H1 (cell line): Measurements from ENCODE around the gene BBX. TPM values are rescaled to one million over a fixed set of nuclear protein-coding genes. Genes with fewer than 3 reads are reported as not detected.

ENCODE experiments used
- CTCF ChIA-PET: fragments of 300-600 bp; sonication (Branson Sonifier 250); formaldehyde crosslinking; loops from one replicate; lab custom pipeline; 2021; ENCODE audit not compliant: partially characterized antibody; lab: Charles Lee
- POLR2A ChIA-PET: fragments of 300-600 bp; sonication (Branson Sonifier 250); formaldehyde crosslinking; loops from one replicate; lab custom pipeline; 2021; ENCODE audit warnings: inconsistent platforms; ENCODE audit not compliant: partially characterized antibody; lab: Charles Lee
- DNase-seq, 2 experiments: peaks; one replicate each; pipeline versions ENCODE4 v3.0.0 to v3.0.0-alpha.2; 2010 to 2022; ENCODE audit warnings: low spot score in 2 of 2, low read depth in 1 of 2, mixed read lengths in 1 of 2
- FAIRE-seq: peaks from 2 replicates; lab custom pipeline; 2011; peaks lifted over from hg19 to GRCh38; lab: Jason Lieb, UNC
- H2AFZ ChIP-seq: 2 replicates; pipeline ENCODE4 v1.8.1; 2012; ENCODE audit warnings: low read length, inconsistent platforms
- H2AK5ac ChIP-seq: 2 replicates; pipeline ENCODE4 v1.6.1; 2013; ENCODE audit warnings: low read depth, low read length
- H2BK120ac ChIP-seq: replicated peaks from 2 replicates; pipeline ENCODE3; 2013; ENCODE audit warnings: low read depth, low read length, inconsistent platforms
- H2BK12ac ChIP-seq: 2 replicates; pipeline ENCODE4 v1.6.1; 2013; ENCODE audit warnings: low read depth, low read length
- H2BK15ac ChIP-seq: 2 replicates; pipeline ENCODE4 v1.6.1; 2013; ENCODE audit warnings: low read length
- H2BK20ac ChIP-seq: 2 replicates; pipeline ENCODE4 v1.6.1; 2013; ENCODE audit warnings: low read length
- H2BK5ac ChIP-seq: 2 replicates; pipeline ENCODE4 v1.6.1; 2013; ENCODE audit warnings: low read depth, low read length
- H3K14ac ChIP-seq: 2 replicates; pipeline ENCODE4 v1.6.1; 2013; ENCODE audit warnings: inconsistent platforms; ENCODE audit not compliant: insufficient read length
- H3K18ac ChIP-seq: 2 replicates; pipeline ENCODE4 v1.6.1; 2013; ENCODE audit warnings: low read length; ENCODE audit errors: extremely low read depth
- H3K23ac ChIP-seq: 2 replicates; pipeline ENCODE4 v1.6.1; 2013; ENCODE audit warnings: inconsistent platforms; ENCODE audit not compliant: insufficient read length
- H3K23me2 ChIP-seq: 2 replicates; pipeline ENCODE4 v1.6.1; 2013; ENCODE audit warnings: low read depth, low read length
- H3K27ac ChIP-seq: 2 replicates; pipeline ENCODE4 v1.6.1; 2011; ENCODE audit warnings: low read depth, low read length, inconsistent platforms
- H3K27me3 ChIP-seq, 4 experiments: replicated peaks in 1 of 4; 1 replicate in 1 of 4; 2 replicates in 3 of 4; pipeline versions ENCODE4 v1.6.1 to v1.8.1; 2011 to 2013; ENCODE audit warnings: low read length in 3 of 4, mild to moderate bottlenecking in 3 of 4, inconsistent platforms in 2 of 4, mixed read lengths in 2 of 4, moderate library complexity in 1 of 4; ENCODE audit not compliant: control insufficient read depth in 3 of 4, insufficient read depth in 3 of 4; ENCODE audit errors: extremely low read depth in 1 of 4
- H3K36me3 ChIP-seq, 4 experiments: 2 replicates each; pipeline versions ENCODE4 v1.6.1 to v1.8.1; 2011 to 2013; ENCODE audit warnings: mild to moderate bottlenecking in 4 of 4, low read length in 3 of 4, moderate library complexity in 2 of 4, control low read depth in 1 of 4, inconsistent platforms in 1 of 4; ENCODE audit not compliant: insufficient read depth in 4 of 4, control insufficient read depth in 2 of 4
- H3K4ac ChIP-seq: replicated peaks from 2 replicates; pipeline ENCODE3; 2013; ENCODE audit warnings: low read length, low read depth, mixed read lengths, inconsistent platforms; ENCODE audit not compliant: insufficient read length
- H3K4me1 ChIP-seq, 4 experiments: replicated peaks in 1 of 4; 1 replicate in 1 of 4; 2 replicates in 3 of 4; pipeline versions ENCODE4 v1.6.1 to v1.8.1; 2011 to 2013; ENCODE audit warnings: low read length in 3 of 4, inconsistent platforms in 2 of 4, mixed read lengths in 1 of 4; ENCODE audit not compliant: insufficient read depth in 4 of 4, control insufficient read depth in 3 of 4
- H3K4me2 ChIP-seq, 2 experiments: 2 replicates each; pipeline versions ENCODE4 v1.6.1 to v1.8.1; 2011 to 2013; ENCODE audit warnings: low read depth in 2 of 2, low read length in 2 of 2, control low read depth in 1 of 2, inconsistent platforms in 1 of 2, mild to moderate bottlenecking in 1 of 2; ENCODE audit not compliant: insufficient read depth in 1 of 2
- H3K4me3 ChIP-seq, 4 experiments: fragments of 200-600, 300-600 bp in 1 of 4; sonication (generic), shearing (Covaris generic), sonication (Bioruptor Twin) in 1 of 4; 2 replicates each; pipeline versions ENCODE4 v1.5.1 to v1.8.1; 2011 to 2016; ENCODE audit warnings: low read length in 4 of 4, low read depth in 3 of 4, control low read depth in 2 of 4, inconsistent platforms in 2 of 4, mild to moderate bottlenecking in 2 of 4, mixed read lengths in 1 of 4, moderate library complexity in 1 of 4; ENCODE audit not compliant: insufficient read depth in 2 of 4; ENCODE audit errors: extremely low read depth in 1 of 4
- H3K56ac ChIP-seq: replicated peaks from 2 replicates; pipeline ENCODE3; 2013; ENCODE audit warnings: low read depth, mild to moderate bottlenecking, mixed read lengths, low read length, inconsistent platforms; ENCODE audit not compliant: insufficient read length
- H3K79me1 ChIP-seq: 2 replicates; pipeline ENCODE4 v1.6.1; 2013; ENCODE audit warnings: low read depth, low read length, control low read depth
- H3K79me2 ChIP-seq, 2 experiments: 2 replicates each; pipeline versions ENCODE4 v1.6.1 to v1.8.1; 2012 to 2013; ENCODE audit warnings: low read length in 2 of 2, mild to moderate bottlenecking in 2 of 2, inconsistent platforms in 1 of 2; ENCODE audit not compliant: insufficient read depth in 2 of 2, control insufficient read depth in 1 of 2
- H3K9ac ChIP-seq, 4 experiments: replicated peaks in 1 of 4; 1 replicate in 1 of 4; 2 replicates in 3 of 4; pipeline versions ENCODE4 v1.6.1 to v1.8.1; 2011 to 2013; ENCODE audit warnings: low read depth in 3 of 4, low read length in 3 of 4, control low read depth in 2 of 4, mild to moderate bottlenecking in 2 of 4, moderate library complexity in 2 of 4, inconsistent platforms in 1 of 4; ENCODE audit errors: extremely low read depth in 1 of 4
- H3K9me3 ChIP-seq, 2 experiments: 2 replicates each; pipeline versions ENCODE4 v1.6.1 to v1.8.1; 2012 to 2013; ENCODE audit warnings: mild to moderate bottlenecking in 2 of 2, moderate library complexity in 2 of 2, control low read depth in 1 of 2, inconsistent platforms in 1 of 2, low read depth in 1 of 2, low read length in 1 of 2, mixed read lengths in 1 of 2; ENCODE audit not compliant: insufficient read depth in 2 of 2
- H4K20me1 ChIP-seq, 2 experiments: replicated peaks in 1 of 2; 2 replicates each; pipeline versions ENCODE3 to v1.8.1; 2011 to 2013; ENCODE audit warnings: inconsistent platforms in 2 of 2, low read length in 2 of 2, mild to moderate bottlenecking in 1 of 2; ENCODE audit not compliant: insufficient read depth in 2 of 2, control insufficient read depth in 1 of 2
- H4K5ac ChIP-seq: 2 replicates; pipeline ENCODE4 v1.6.1; 2013; ENCODE audit warnings: low read length, low read depth, mixed read lengths, inconsistent platforms; ENCODE audit not compliant: insufficient read length
- H4K8ac ChIP-seq: 2 replicates; pipeline ENCODE4 v1.8.0; 2013; ENCODE audit warnings: mild to moderate bottlenecking, moderate library complexity, low read length, inconsistent platforms; ENCODE audit not compliant: insufficient read depth; ENCODE audit errors: extremely low read depth
- H4K91ac ChIP-seq: replicated peaks from 2 replicates; pipeline ENCODE3; 2013; ENCODE audit warnings: low read length, mixed read lengths, inconsistent platforms; ENCODE audit not compliant: insufficient read length
- BCL11A ChIP-seq, 2 experiments: IDR thresholded peaks; one replicate each; pipeline ENCODE4 v1.6.1; 2011; ENCODE audit warnings: low read depth in 2 of 2, low read length in 2 of 2, mild to moderate bottlenecking in 2 of 2
- EP300 ChIP-seq, 2 experiments: IDR thresholded peaks; 1 replicate in 1 of 2; 2 replicates in 1 of 2; pipeline ENCODE4 v1.6.1; 2011 to 2012; ENCODE audit warnings: low read depth in 2 of 2, low read length in 2 of 2, mild to moderate bottlenecking in 2 of 2, borderline replicate concordance in 1 of 2, inconsistent platforms in 1 of 2, moderate library complexity in 1 of 2
- RFX5 ChIP-seq: IDR thresholded peaks from 2 replicates; pipeline ENCODE4 v1.6.1; 2011; ENCODE audit warnings: low read depth, low read length, improper control_type of control experiment, borderline replicate concordance
- TEAD4 ChIP-seq: IDR thresholded peaks from 2 replicates; pipeline ENCODE4 v1.6.1; 2012; ENCODE audit warnings: low read depth, low read length, inconsistent platforms, mixed read lengths
- WGBS, 2 experiments: shearing (Covaris generic) in 1 of 2; methylation state at CpG; one replicate each; pipeline versions ENCODE4 v1.1.6 to v1.1.7; 2013 to 2015; ENCODE audit warnings: low lambda C conversion rate in 2 of 2, mixed read lengths in 2 of 2, inconsistent platforms in 1 of 2, low coverage in 1 of 2, missing lambda C conversion rate in 1 of 2; ENCODE audit not compliant: insufficient replicate concordance in 2 of 2, insufficient coverage in 1 of 2, insufficient read length in 1 of 2; ENCODE audit errors: extremely low coverage in 1 of 2, missing lambda C conversion rate in 1 of 2; 5-methylcytosine and 5-hydroxymethylcytosine counted together
- polyA plus RNA-seq, 7 experiments: library from polyadenylated mRNA; depleted of rRNA in 3 of 7; stranded (reverse) in 5 of 7; unstranded in 2 of 7; fragments of >200 nt in 5 of 7; fragments of 200-250 nt in 2 of 7; gene quantifications; 1 replicate in 5 of 7; 2 replicates in 1 of 7; 4 replicates in 1 of 7; pipeline versions ENCODE4 v1.2.1 to v1.2.3, GENCODE V29; 2011 to 2013; ENCODE audit warnings: missing spikeins in 2 of 7, mixed read lengths in 2 of 7
- total RNA-seq: library from RNA; stranded (reverse); fragmentation: NEBNext Ultra II Directional; extraction: Animal tissue kit (Norgen Biotek cat#: 25700); gene quantifications from 2 replicates; pipeline ENCODE4 v1.2.1, GENCODE V29; 2021

The BBX gene
- total and polyA plus RNA-seq, 2 of the 8 experiments (the other 6 are each of a cell fraction or from before 2014, with no cell fraction given) = 11.0 to 42.5 TPM

GRCh38 chr3:107704477-107704876 lies 181.7 kb downstream of the BBX start:
- Histone ChIP-seq H3K9ac (no peak overlapping the region), H3K14ac (no peak overlapping the region), H3K18ac (no peak overlapping the region), H3K79me2 (peaks cover 0 to 6% of the 10 kb centered on the region in 2 experiments; a peak in 2 of 4 replicates), H3K4me2 (no peak overlapping the region), H3K56ac (no peak overlapping the region), H3K79me1 (no peaks in the 10 kb centered on the region; the same call in 1 of the 2 replicates), H4K91ac (no peak overlapping the region), H2BK12ac (no peak overlapping the region), H3K4me3 (no peak overlapping the region), H2BK20ac (no peak overlapping the region), H3K9me3 (no peaks in the 10 kb centered on the region), H2AFZ (no peak overlapping the region), H4K20me1 (no peaks in the 10 kb centered on the region), H4K8ac (no peak overlapping the region), H2BK15ac (no peak overlapping the region), H2BK120ac (no peak overlapping the region), H3K27ac (no peak overlapping the region), H3K27me3 (no peaks in the 10 kb centered on the region), H3K23ac (no peak overlapping the region), H4K5ac (no peak overlapping the region), H3K4ac (no peak overlapping the region), H2AK5ac (no peak overlapping the region), H3K4me1 (0 out of 7 replicates have a peak, but pooled peaks cover 0 to 2% (median 0%) of the 10 kb centered on the region in 4 experiments), H3K23me2 (no peaks in the 10 kb centered on the region), H2BK5ac (no peak overlapping the region), H3K36me3 (no peaks in the 10 kb centered on the region)
- ChIA-PET POLR2A (interaction anchor here (0.6 kb wide), 1 partner anchor 42 kb away, joined by 3 read pairs; no protein-coding TSS in a partner anchor), CTCF (interaction anchor here (1.2 to 2.2 kb wide), 2 partner anchors 36 to 62 kb away, joined by 3 to 4 read pairs; no protein-coding TSS in a partner anchor)
- FAIRE-seq (no peak), DNase-seq (no peak)
- 84% methylated on average over 1 of the region's 1 CpG; no CpG with 5 or more reads in 1 of the 2 experiments for WGBS, 2 experiments
- TF ChIP-seq RFX5 (no peak), BCL11A (IDR thresholded peaks at IDR 0.05; ENCODE audit: low read depth in 2 of 2, low read length in 2 of 2) (no peak), EP300 (IDR thresholded peaks at IDR 0.05; ENCODE audit: borderline replicate concordance in 1 of 2, low read depth in 2 of 2, low read length in 2 of 2) (no peak), TEAD4 (no peak)
